ENCODE measurements around the gene IL22RA1. TPM values are rescaled to one million over a fixed set of nuclear protein-coding genes. Genes with fewer than 3 reads are reported as not detected.
A peak's percentile ranks its signal among the peaks of the same experiment; 100 is the strongest.

Gene IL22RA1, protein sequence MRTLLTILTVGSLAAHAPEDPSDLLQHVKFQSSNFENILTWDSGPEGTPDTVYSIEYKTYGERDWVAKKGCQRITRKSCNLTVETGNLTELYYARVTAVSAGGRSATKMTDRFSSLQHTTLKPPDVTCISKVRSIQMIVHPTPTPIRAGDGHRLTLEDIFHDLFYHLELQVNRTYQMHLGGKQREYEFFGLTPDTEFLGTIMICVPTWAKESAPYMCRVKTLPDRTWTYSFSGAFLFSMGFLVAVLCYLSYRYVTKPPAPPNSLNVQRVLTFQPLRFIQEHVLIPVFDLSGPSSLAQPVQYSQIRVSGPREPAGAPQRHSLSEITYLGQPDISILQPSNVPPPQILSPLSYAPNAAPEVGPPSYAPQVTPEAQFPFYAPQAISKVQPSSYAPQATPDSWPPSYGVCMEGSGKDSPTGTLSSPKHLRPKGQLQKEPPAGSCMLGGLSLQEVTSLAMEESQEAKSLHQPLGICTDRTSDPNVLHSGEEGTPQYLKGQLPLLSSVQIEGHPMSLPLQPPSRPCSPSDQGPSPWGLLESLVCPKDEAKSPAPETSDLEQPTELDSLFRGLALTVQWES
- total RNA-seq, result not detected

DNA sequence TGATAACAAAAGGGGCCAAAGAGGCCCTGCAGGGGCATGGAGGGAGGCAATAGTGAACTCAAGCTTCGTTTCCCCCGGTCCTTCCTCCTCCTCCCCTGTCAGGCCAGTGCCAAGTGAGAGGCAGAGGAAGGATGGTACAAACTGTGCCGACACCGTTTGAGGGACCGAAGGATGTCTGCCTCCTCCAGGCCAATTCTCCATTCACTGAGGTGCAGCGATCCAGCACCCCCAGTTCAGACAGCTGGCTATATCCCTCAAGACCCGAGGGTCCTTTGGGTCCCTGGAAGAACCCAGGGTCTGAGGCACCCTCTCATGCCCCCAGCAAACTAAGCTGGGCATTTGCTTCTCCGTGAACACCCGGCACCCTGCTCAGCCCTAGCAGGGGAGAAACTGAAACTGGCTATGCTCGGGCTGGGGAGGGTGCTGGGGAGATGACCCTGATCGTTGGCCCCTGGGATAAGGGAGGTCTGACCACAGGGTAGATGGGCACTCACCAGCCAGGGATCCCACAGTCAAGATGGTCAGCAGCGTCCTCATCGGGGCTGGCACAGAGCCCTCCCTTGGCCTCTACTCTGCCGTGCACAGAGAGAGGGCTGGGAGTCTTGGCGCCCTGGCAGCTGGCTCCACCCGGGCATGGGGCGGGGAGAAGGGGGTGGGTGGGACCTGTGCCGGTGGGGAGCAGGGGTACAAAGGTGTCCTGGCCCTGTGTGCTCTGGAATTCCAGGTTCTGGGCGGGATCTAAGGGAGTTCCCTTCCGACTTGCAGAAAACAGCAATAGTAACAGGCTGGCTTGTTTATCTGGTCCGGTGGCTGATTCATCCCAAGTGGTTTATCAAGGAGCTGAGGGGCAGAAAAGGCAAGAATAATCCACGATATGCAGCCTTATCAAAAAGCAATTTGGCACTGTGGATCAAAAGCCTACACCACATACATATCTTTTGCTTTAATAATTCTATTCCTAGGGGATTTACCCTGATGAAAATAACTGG, at the start of gene IL22RA1:
Gene IL22RA1, minus strand, starts transcription at position 595 of the 989 bp plus-strand sequence. Its CDS starts 58 bp downstream, at position 537.
- H3K9me3 ChIP-seq (ENCODE audit: low read depth, low read length), result no peaks in the 10 kb centered on the region
- no peak within 1 kb of the TSS for H3K4me3 ChIP-seq (ENCODE audit: low read length)
- H3K4me1 ChIP-seq (ENCODE audit: insufficient read depth, low read length), result no peaks in the 10 kb centered on the region
- no peaks in the 10 kb centered on the region for H3K27me3 ChIP-seq (ENCODE audit: insufficient read depth, low read length)

GRCh38 chr1:24191860-24192259, 48.9 kb upstream of the IL22RA1 start:
- peaks cover 5% of the 10 kb centered on the region for H3K27me3 ChIP-seq (ENCODE audit: insufficient read depth, low read length)
- no peak overlapping the region for H3K4me3 ChIP-seq (ENCODE audit: low read length)
- H3K4me1 ChIP-seq (ENCODE audit: insufficient read depth, low read length), result peaks cover 68% of the 10 kb centered on the region
- no peaks in the 10 kb centered on the region for H3K9me3 ChIP-seq (ENCODE audit: low read depth, low read length)

DNA sequence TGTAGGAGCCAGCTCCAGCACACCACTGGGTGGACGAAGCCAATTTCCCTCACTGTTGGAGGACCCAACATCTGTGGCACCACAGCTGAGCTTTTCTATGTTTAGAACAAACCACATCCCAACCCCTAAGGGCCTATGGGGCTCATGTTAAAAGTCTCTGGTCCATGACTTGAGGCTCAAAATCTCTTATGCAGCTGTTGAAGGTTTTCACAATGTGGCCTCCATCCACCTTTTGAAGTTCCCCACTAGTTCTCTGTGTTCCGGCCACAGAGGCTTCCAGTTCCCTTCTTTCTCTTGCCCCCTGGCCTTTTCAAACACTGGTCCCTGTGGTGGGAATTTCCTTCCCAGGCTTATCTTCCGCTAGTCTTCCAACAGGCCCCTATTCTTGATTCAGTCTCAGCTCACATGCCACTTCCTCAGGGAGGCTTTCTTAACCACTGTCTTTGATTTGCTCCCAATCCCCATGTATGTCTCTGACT, 48.1 kb upstream of the IL22RA1 start:
- Histone ChIP-seq H3K4me3 (ENCODE audit: low read length) (no peak overlapping the region), H3K9me3 (ENCODE audit: low read depth, low read length) (no peaks in the 10 kb centered on the region), H3K27me3 (ENCODE audit: insufficient read depth, low read length) (peaks cover 13% of the 10 kb centered on the region), H3K4me1 (ENCODE audit: insufficient read depth, low read length) (peaks cover 74% of the 10 kb centered on the region)

- no peaks in the 10 kb centered on the region for H3K9me3 ChIP-seq (ENCODE audit: low read depth, low read length)
- H3K4me1 ChIP-seq (ENCODE audit: insufficient read depth, low read length), result peaks cover 69% of the 10 kb centered on the region
- peaks cover 16% of the 10 kb centered on the region for H3K27me3 ChIP-seq (ENCODE audit: insufficient read depth, low read length)
- no peak overlapping the region for H3K4me3 ChIP-seq (ENCODE audit: low read length)
These were observed 46.6 kb upstream of the IL22RA1 start for GRCh38 chr1:24189528-24189927.

GRCh38 chr1:24186993-24187790, 44.3 kb upstream of the IL22RA1 start, which contains the start of gene IFNLR1:
Gene IFNLR1 (minus strand): TSS chr1:24187289. CDS start chr1:24187248, 41 bp downstream.
- no peaks in the 10 kb centered on the region for H3K9me3 ChIP-seq (ENCODE audit: low read depth, low read length)
- H3K4me1 ChIP-seq (ENCODE audit: insufficient read depth, low read length), result peaks cover 59% of the 10 kb centered on the region
- peak within 1 kb of the TSS; percentile 46 for H3K4me3 ChIP-seq (ENCODE audit: low read length)
- peaks cover 16% of the 10 kb centered on the region for H3K27me3 ChIP-seq (ENCODE audit: insufficient read depth, low read length)

GRCh38 chr1:24186711-24186992, 43.7 kb upstream of the IL22RA1 start:
- H3K4me1 ChIP-seq (ENCODE audit: insufficient read depth, low read length), result peaks cover 54% of the 10 kb centered on the region
- peak overlapping the region; percentile 46 for H3K4me3 ChIP-seq (ENCODE audit: low read length)

DNA sequence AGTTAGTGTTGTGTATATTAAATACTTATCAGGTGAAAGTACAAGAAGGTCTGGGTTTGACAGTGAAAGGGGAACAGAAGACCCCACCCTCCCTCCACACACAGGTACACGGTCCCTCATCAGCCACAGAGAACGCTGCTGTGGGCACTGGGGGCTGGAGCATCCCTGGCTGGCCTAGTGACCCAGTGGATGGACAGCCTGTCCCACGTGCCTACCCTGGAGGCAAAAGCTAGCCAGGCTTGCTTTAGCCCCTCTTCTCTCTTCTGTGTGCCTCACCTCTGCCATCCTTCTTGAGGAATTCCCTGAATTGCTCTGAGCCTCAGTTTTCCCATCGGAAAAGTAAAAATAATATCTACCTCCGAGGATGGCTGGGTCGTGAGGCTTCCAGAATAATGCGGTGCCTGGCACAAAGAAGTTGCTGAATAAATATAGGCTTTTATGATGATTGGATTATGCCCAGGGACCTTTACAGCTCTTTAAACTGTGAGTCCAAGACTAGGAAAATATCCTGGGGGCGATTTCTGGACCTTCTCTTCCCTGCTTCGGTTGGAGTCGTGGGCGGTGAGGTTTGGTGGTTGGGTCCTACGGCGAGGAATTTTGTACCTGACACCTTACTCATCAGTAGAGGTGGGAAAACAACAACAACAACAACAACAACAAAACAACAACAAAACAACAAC, 43.2 kb upstream of the IL22RA1 start:
- Histone ChIP-seq H3K4me3 (ENCODE audit: low read length) (peak overlapping the region; percentile 46), H3K4me1 (ENCODE audit: insufficient read depth, low read length) (peaks cover 49% of the 10 kb centered on the region), H3K9me3 (ENCODE audit: low read depth, low read length) (no peaks in the 10 kb centered on the region), H3K27me3 (ENCODE audit: insufficient read depth, low read length) (peaks cover 16% of the 10 kb centered on the region)

More at GRCh38 chr1:24186711-24186992, 43.7 kb upstream of the IL22RA1 start:
- H3K27me3 ChIP-seq (ENCODE audit: insufficient read depth, low read length), result peaks cover 16% of the 10 kb centered on the region
- H3K9me3 ChIP-seq (ENCODE audit: low read depth, low read length), result no peaks in the 10 kb centered on the region

GRCh38 chr1:24185076-24185475, 42.1 kb upstream of the IL22RA1 start:
- Histone ChIP-seq H3K27me3 (ENCODE audit: insufficient read depth, low read length) (peaks cover 16% of the 10 kb centered on the region), H3K4me3 (ENCODE audit: low read length) (no peak overlapping the region), H3K4me1 (ENCODE audit: insufficient read depth, low read length) (peaks cover 38% of the 10 kb centered on the region)

DNA sequence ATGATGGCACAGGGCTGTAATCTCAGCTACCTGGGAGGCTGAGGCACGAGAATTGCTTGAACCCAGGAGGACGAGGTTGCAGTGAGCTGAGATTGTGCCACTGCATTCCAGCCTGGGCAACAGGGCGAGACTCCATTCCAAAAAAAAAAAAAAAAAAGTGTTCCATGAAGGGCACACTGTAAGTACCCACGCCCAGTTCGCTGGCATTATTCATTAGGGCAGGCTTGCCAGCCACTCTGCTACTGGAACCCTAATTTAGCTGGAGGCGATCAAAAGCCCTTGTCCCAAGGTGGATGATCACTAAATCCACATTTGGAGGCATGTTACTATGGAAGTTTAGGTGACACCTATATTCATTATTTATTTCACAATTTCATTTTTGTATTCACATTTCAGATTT, 39.1 kb upstream of the IL22RA1 start:
- H3K9me3 ChIP-seq (ENCODE audit: low read depth, low read length), result no peaks in the 10 kb centered on the region
- peaks cover 11% of the 10 kb centered on the region for H3K4me1 ChIP-seq (ENCODE audit: insufficient read depth, low read length)
- peaks cover 13% of the 10 kb centered on the region for H3K27me3 ChIP-seq (ENCODE audit: insufficient read depth, low read length)
- H3K4me3 ChIP-seq (ENCODE audit: low read length), result no peak overlapping the region

More at GRCh38 chr1:24185076-24185475, 42.1 kb upstream of the IL22RA1 start:
- no peaks in the 10 kb centered on the region for H3K9me3 ChIP-seq (ENCODE audit: low read depth, low read length)

DNA sequence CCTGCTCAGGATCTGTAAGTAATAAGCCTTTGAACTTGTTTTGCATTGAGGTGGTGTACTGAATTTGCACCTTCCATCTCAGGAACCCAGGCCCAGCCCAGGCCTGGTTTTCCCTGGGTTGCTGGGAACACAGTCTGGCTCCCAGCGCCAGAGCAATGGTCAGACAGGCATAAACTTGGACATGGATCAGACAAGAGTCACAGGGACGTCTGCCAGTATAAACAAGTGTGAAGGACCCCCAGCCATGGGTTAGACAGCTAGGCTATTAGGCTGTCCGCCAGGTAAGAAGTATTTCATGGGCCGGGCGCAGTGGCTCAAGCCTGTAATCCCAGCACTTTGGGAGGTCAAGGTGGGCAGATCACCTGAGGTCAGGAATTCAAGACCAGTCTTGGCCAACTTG, 38.7 kb upstream of the IL22RA1 start:
- H3K27me3 ChIP-seq (ENCODE audit: insufficient read depth, low read length), result peaks cover 9% of the 10 kb centered on the region
- no peaks in the 10 kb centered on the region for H3K9me3 ChIP-seq (ENCODE audit: low read depth, low read length)
- no peak overlapping the region for H3K4me3 ChIP-seq (ENCODE audit: low read length)

GRCh38 chr1:24180676-24181075, 37.7 kb upstream of the IL22RA1 start:
- Histone ChIP-seq H3K4me1 (ENCODE audit: insufficient read depth, low read length) (no peaks in the 10 kb centered on the region), H3K4me3 (ENCODE audit: low read length) (no peak overlapping the region), H3K27me3 (ENCODE audit: insufficient read depth, low read length) (no peaks in the 10 kb centered on the region), H3K9me3 (ENCODE audit: low read depth, low read length) (no peaks in the 10 kb centered on the region)

More for the DNA sequence above, 38.7 kb upstream of the IL22RA1 start:
- H3K4me1 ChIP-seq (ENCODE audit: insufficient read depth, low read length), result peaks cover 7% of the 10 kb centered on the region

GRCh38 chr1:24179251-24179840, 36.4 kb upstream of the IL22RA1 start:
- no peak overlapping the region for H3K4me3 ChIP-seq (ENCODE audit: low read length)
- H3K4me1 ChIP-seq (ENCODE audit: insufficient read depth, low read length), result peaks cover 1% of the 10 kb centered on the region
- H3K9me3 ChIP-seq (ENCODE audit: low read depth, low read length), result no peaks in the 10 kb centered on the region
- H3K27me3 ChIP-seq (ENCODE audit: insufficient read depth, low read length), result no peaks in the 10 kb centered on the region

DNA sequence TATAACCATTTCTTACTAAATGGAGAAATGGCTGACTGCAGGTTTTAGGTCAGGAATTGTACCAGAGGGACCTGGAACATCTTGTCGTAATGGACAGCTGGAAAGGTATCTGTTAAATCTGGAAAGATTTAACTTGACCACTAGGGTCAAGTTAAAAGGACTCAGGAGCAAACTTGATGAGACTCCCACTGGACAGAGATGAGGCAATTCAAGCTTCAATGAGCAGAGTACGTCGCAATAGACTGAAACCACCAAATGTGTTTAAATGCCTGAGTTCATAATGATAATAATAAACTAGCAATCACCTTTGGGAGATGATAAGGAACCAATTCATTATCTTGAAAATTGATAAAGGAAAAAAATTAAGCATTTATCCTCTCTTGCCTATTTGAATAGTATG, 35.5 kb upstream of the IL22RA1 start:
- H3K9me3 ChIP-seq (ENCODE audit: low read depth, low read length), result no peaks in the 10 kb centered on the region
- H3K4me1 ChIP-seq (ENCODE audit: insufficient read depth, low read length), result peaks cover 9% of the 10 kb centered on the region
- no peak overlapping the region for H3K4me3 ChIP-seq (ENCODE audit: low read length)
- H3K27me3 ChIP-seq (ENCODE audit: insufficient read depth, low read length), result no peaks in the 10 kb centered on the region

All from mononuclear cell (primary cell).